GM18951 (cell line): ENCODE results near the gene ZNF385A.

Experiments
- POLR2A ChIP-seq: IDR thresholded peaks from 4 replicates; pipeline ENCODE4 v1.6.1; 2011; ENCODE audit warnings: mild to moderate bottlenecking; ENCODE audit not compliant: insufficient read length, insufficient read depth; ENCODE audit errors: extremely low read depth
- in situ Hi-C: fragments of 300-500 bp; cut with MboI; formaldehyde crosslinking; loops from one replicate; pipeline ENCODE4 v1.12.0; 2022; ENCODE audit warnings: low sequenced_read_pairs, mixed read lengths, inconsistent platforms; ENCODE audit not compliant: unreplicated experiment

Gene ZNF385A

DNA sequence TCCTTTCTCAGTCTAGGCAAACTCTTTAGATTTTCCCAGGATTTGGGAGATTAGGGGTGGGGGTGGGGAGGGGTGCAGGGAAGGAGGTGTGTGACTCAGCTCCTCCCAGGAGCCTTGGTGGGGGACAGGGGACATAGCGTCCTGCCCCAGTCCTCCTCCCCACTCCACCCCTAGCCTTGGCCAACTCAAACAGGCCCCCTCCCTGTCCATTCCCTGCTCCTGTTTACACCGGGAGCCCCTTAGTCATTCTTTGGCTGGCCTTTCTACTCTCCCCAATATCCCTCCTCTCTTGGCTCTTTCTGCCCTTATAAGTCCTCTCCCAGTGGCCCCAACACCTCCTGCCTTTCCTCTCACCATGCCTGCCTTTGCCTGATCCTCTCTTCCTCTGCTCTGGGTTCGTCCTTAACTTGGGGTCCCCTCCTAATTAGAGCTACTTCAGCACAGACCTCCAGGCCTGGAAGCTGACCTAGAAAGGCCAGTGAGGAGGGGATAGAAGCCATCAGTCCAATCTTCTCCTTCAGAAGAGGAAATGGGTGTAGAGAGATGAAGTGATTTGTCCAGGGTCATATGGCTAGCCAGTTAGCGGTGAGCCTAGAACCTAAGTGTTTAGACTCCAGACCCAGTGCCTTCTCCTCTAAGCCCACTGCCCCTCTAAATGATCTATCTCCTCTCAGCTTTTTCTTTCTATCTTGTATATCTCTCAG is 36.8 kb upstream of the ZNF385A start:
- in situ Hi-C loops, result no loop called here
- no peak for TF ChIP-seq POLR2A

DNA sequence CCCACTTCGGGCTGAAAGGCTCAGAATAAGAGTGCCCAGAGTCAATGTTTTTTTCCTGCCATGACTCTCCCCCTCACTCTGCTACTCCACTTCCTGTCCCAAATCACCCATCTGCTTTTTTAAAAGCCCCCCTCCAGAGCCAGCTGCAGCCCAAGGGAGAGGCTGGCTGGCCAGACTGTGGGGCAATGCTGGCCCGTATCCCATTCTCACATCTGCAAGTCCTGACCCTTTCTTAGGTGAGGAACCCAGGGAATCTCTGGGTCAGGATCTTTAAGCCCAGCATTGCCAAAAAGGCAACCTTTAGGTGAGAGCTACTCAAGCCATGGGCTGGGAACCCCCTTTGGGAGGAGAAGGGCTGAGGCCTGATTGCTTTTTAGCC is 36.2 kb upstream of the ZNF385A start:
- no peak for TF ChIP-seq POLR2A

DNA sequence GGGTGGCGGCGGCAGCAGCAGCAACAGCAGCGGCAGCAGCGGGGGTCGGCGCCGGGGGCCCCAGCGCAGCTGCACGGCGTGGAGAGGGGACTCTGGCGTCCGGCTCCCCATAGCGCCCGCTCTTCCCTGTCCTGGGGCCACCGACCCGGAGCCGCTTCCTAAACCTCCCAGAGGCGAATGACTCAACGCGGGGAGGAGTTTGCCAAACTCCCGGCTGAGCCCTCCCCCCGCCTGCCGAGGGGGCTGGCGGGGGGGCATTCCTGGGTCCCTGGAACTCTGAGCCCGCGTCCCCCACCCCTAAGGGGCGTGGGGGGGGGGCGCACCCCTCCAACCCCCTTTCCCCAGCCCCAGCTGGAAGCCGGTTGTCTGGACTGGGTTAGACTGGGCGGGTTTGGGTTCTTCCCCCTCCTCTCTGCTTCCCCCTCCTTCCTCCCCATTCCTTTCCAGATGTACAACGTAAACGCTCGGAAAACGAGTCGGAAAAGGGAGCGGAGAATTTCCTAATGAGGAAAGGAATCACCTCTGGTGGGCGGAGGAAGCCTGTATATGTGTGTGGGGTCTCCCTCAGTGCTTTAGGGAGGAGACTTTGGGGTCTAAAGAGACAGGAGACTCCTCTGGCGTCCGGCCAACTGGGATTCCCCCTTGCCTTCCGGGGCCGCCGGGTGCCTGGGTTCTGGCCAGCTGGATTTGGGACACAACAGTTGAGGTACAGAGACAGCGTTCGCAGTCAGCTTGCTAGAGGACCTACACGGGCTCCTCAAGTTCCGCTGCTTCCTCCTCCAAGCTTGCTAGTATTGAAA is 34.8 kb upstream of the ZNF385A start, which contains the start of gene ITGA5:
ITGA5 (minus strand) TSS at position 179 of the 800 bp plus-strand sequence; CDS start at position 111, 68 bp downstream.
- in situ Hi-C loops, result no loop called here
- TF ChIP-seq POLR2A, result no peak

More for the DNA sequence above, 36.2 kb upstream of the ZNF385A start:
- in situ Hi-C loops, result no loop called here

DNA sequence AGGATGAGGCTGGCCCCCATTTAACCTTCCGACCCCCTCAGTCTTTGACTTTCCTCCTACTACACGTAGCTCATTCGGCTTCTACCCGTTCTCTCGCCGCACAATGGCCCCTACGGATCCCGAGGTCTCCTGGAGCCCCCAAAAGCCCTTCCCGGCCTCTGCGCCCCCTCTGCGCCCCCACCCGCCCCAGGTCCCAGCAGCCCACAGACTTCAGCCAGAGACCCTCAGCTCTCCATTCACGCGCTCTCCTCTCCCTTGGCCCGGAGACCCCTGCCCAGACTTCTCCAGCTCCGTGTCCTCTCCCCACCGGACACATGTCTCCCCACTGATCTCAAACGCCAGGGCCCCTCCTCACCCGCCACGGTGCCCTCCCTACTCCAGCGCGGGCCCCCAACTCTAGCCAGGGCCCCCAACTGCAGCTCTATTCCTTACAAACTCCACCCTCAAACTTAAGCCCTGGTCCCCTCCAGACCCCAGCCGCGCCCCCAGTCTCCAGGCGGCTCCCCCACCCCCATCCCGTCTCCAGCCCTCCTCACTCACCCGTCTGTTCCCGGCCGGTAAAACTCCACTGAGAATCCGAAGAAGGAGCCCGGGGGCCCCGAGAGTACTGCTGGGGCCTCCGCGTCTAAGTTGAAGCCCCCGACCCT is 34.0 kb upstream of the ZNF385A start:
- in situ Hi-C loops, result no loop called here
- no peak for TF ChIP-seq POLR2A

DNA sequence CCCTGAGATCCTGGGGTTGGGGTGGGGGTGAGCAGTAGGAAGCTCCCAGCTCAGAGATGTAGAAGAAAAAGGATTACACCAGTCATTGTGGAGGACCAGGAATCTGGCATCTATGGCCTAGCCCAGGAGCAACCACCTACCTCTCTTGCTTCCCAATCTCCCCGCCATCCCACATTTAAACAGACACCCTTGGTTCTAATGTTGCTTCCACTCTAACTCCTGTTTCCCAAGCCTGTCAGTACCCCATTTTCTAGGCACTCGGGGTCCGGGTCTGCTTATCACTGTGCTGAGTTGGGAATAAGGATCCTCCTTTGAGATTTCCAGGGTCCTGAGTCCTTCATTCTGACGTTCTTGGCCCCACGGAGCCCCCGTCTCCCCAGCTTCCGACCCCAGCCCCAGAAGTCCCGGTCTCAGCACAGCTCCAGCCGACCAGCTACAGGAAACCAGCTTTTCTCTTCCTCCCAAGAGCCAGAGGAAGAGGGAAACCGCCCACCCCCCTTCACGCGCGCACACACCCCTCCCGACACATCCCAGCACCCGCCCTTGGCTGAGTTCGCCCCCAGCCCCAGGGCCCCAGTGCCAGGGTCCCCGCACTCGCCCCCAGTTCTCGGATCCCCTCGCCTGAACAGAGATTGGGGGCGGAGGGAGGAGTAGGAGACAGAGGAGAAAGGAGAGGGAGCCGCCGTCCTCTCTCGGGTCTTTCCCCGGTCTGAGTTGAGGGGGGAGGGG is 33.3 kb upstream of the ZNF385A start:
- no peak for TF ChIP-seq POLR2A
- in situ Hi-C loops, result no loop called here

DNA sequence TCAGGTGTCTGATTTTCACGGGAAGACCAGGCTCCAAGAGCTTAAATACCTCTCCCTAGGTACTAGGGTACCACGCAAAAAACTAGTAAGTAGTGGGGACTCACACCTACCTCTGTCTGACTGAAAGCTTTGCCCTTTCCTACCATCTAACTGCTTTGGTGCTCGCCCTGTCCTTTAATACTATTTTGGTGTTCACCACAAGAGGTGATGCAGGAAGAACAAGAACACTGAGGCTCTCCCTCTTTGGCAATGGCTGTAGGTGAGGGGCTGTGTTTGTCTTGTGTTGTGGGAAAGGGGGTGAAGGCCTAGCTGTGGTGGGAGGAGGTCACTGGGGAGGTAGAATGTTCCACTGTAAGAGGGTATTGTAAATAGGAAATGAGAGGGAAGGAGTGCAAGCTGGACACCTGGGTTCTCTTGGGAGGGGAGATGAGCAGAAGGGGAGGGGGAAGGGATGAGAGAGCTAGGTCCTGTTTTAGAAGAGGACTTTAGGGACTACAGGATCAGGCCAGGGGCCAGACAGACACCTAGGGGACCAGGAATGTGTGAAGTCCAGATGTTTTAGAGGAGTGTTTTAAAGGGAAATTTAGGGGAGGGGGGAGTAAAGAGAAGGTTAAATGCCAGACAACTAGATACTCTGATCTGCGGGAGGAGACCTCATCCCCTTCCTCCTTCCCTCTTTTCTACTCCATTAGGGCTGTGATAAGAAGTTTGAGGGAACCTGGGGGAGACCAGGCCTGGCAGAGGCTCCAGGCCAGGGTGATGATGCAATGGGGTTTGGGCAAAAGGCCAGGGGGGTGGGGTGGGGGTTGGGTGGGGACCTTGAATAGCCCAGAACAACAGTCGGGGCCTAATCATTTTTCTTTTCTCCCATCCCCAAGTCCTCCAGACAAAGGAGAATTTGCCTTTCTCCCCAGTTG is 32.4 kb upstream of the ZNF385A start:
- TF ChIP-seq POLR2A, result no peak
- in situ Hi-C loops, result no loop called here

DNA sequence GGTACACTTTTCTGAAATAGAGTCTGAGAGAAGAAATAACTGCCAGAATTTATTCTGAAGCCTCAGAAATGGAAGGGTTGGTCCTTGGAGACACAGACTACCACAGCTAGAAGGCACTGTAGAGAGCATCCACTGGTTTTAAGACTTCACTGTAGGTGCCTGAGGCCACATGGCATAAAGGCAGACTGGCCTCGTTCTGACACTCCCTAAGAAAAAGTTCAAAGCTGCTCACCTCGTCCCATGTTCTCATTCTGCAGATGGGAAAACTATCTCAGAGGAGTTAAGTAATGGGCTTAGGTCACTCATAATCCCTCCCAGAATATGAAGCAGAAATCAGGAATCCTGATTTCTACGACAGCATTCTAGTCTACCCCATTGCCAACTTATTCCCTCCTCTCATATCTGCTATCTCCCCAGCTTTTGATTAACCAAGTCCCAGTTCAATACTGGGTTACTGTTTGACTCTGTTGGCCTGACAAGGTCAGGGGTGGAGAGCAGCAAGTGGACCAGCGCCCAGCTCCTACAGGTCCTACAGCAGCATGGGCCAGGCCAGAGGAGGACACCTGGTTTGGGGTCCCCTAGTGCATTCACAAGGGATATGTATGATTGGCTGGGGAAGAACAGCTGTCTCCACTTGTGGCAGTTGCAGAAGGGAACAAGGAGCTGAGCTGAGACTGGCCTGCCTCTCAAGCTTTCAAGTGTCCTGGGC is 30.8 kb upstream of the ZNF385A start:
- in situ Hi-C loops, result no loop called here
- TF ChIP-seq POLR2A, result no peak

DNA sequence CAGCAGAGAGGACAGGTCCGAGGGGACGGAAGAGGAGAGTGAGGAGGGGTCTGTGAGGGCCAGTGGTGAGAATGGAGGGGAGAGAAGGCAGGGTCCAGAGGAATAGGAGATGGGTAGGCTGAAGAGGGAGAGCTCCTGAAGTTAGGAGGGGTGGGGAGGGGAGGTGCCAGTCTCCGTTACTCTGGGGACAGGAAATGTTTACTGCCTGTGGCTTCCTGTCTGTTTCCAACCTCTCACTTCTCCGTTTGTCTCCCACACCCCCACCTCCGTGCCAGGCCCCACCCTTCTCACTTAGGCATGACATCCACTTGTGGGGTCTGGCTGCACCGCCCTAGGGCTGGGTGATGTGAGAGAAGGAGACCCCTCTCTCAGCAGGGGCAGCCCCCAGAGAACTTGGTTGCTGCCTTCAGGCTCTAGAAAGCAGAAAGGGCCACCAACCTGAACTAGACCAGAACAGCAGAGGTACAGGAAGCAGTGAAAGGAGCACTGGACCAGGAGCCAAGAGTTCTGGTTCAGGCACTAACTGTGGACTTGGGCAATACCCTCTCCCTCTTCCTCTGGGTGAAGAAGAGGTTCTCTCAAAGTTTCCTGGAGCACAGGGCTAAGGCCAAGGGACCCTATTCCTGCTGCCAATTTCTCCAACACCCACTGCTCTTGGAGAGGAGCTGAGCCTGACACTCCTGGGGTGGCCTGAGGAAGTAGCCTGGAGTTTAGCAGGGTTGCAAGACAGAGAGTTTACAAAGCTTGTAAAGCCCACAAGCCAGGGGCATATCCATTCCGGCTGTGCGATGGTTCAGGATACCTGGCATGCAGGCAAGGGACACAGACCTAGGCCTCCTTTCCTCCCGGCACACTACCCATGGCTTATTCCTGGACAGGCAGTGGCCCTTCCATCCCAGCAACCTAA is 29.0 kb upstream of the ZNF385A start:
- in situ Hi-C loops, result no loop called here
- TF ChIP-seq POLR2A, result no peak

DNA sequence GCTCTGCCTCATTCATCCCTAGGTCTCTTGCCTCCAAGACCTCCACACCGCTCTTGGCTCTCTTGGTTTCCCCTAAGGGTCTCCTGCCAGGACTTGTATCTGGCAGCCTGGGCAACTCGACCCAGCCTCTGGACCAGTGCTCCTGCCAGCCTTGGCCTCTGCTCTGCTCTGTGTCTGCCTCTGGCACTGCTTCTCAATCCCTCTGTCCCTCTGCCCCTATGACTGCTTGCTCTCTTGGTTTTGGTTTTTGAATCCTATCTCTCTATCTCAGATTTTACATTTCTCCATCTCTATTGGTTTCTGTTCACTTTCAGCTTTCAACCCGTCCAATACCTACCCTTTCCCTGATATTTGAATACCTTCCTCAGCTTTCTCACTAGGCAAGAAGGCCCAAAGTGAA is 28.3 kb upstream of the ZNF385A start:
- in situ Hi-C loops, result no loop called here
- no peak for TF ChIP-seq POLR2A

DNA sequence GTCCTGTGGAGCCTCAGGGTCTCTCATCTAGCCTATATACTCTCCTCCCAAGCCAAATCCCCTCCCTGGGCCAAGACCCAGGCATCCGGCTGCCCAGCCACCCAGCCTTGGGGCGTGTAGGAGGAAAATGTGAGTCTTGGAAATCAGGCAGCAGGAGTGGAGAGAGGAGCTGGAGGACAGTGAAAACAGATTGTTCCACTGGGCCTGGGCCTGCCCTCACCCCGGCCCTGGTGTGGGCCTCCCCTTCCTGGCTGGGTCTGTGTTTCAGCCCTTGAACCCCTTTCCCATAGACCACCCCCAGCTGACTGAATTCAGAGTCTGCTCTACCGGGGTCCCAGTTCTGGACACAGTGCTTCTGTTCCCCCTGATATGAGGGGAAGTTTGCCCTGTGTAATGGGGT is 27.8 kb upstream of the ZNF385A start:
- in situ Hi-C loops, result no loop called here
- no peak for TF ChIP-seq POLR2A

DNA sequence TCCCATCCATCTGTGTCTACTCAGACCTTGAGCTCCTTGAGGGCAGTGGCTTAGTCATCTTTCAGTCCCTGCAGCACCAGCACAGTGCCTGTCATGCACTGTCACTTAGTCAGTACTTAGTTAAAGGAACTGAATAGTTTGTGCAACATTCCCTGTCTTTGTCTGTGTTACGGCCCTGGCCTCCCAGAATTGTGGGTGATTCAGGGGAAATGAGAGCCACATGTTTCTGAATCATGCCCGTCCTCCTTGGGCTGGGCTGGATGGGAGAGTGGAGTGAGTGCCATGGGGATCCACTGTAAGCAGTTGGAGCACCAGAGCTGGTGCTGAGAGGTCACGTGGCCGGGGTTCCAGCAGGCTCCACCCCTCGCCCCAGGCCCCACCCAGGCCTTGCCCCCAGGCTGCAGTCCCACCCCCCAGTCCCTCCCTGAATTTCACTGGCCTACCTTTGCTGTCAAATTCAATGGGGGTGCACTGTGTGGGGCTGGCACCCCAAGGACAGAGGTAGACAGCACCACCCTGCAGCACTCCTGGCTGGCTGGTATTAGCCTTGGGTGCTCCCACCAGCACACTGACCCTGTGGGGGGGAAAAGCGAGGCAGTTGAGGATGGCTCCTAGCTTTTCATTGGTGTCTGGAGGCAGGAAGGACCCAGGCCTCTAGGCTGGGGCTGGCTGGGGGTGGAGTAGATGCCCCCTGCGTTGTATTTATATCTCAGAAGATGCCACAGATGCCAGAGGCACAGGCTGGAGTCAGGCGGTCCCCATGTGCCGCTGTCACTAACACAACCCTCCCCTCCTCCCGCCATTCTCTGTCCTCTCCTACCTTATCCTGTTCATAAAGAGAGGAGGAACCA is 27.1 kb upstream of the ZNF385A start:
- no peak for TF ChIP-seq POLR2A
- in situ Hi-C loops, result no loop called here
